ENCODE results near the gene MYO7A.

The MYO7A gene

GRCh38 chr11:77112641-77113381, 15.2 kb upstream of the MYO7A start:
- no peak for DNase-seq (ENCODE audit: low read depth)

GRCh38 chr11:77113382-77114088, 14.5 kb upstream of the MYO7A start:
- DNase-seq (ENCODE audit: low read depth): peak; percentile 20

DNA sequence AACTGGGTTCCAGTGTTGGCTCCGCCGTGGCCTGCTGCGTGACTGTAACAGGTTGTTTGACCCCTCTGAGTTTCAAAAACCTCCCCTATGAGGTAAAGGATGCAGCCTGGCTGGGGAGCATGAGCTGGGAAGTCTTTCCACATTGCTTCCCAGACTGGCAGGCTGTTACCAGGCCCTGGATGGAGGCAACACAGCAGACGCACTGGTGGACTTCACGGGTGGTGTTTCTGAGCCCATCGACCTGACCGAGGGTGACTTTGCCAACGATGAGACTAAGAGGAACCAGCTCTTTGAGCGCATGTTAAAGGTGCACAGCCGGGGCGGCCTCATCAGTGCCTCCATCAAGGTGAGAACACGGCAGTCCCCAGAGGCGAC, 14.0 kb upstream of the MYO7A start:
- DNase-seq (ENCODE audit: low read depth): no peak

DNA sequence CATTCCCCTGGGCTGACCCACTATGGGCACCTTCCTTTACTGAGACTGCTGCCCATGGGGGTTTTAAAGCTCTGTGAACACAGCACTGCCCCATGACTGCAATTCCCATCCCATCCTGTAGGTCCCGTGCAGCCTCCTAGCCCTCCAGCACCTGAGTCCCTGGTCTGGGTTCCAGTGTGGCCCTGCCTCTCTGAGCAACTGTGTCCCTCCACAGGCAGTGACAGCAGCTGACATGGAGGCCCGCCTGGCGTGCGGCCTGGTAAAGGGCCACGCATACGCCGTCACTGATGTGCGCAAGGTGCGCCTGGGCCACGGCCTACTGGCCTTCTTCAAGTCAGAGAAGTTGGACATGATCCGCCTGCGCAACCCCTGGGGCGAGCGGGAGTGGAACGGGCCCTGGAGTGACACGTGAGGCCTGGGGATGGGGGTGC, 12.8 kb upstream of the MYO7A start:
- no peak for DNase-seq (ENCODE audit: low read depth)

DNA sequence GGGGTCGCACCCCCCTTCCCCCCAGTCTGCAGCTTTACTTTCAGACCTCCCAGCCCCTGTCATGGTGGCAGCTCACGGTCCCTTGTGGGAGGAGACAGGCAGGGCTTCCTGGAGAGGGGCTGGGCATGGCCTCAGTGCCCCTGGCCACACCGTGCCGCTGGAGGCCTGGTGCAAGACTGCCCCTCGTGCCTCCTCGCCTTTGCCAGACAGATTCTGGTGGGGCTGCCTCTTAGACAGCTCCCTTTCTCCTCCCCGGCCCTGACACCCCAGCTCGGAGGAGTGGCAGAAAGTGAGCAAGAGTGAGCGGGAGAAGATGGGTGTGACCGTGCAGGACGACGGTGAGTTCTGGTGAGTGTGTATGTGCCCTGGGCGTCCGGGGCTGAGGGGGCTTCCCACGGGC, 12.1 kb upstream of the MYO7A start:
- no peak for DNase-seq (ENCODE audit: low read depth)

GRCh38 chr11:77117492-77117891, 10.6 kb upstream of the MYO7A start:
- no peak for DNase-seq (ENCODE audit: low read depth)

DNA sequence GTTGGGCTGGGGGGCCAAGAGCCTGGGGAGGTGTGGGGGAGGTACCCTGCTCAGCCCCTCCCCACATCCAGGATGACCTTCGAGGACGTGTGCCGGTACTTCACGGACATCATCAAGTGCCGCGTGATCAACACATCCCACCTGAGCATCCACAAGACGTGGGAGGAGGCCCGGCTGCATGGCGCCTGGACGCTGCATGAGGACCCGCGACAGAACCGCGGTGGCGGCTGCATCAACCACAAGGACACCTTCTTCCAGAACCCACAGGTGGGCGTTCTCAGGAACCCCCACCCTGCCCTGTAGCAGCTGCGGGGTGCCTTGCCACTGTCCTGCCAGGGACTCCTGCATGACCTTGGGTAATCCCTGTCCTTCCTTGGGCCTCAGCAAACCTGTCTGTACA, 10.0 kb upstream of the MYO7A start:
- no peak for DNase-seq (ENCODE audit: low read depth)

GRCh38 chr11:77118971-77119370, 9.1 kb upstream of the MYO7A start:
- no peak for DNase-seq (ENCODE audit: low read depth)

DNA sequence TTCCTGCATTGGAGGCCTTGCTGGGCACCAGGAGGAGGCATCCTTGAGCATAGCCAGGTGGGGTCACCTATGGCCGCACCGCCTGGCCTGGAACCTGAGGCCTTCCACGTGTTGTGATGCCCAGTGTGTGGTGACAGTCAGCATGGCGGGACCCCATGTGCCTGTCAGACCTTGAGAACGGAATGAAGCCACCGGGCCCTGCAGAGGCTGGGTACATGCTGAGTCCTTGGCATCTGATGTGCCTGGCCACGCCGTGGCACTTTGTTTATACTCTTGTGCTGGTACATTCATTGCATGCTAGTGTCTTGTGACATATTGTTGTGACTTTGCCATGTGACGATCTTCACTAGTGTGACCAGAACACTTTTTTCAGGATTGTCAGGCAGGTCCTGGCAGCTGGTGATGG, 8.5 kb upstream of the MYO7A start:
- DNase-seq (ENCODE audit: low read depth): no peak

GRCh38 chr11:77120571-77120970, 7.5 kb upstream of the MYO7A start:
- DNase-seq (ENCODE audit: low read depth): no peak

GRCh38 chr11:77121096-77121640, 6.9 kb upstream of the MYO7A start:
- DNase-seq (ENCODE audit: low read depth): no peak

DNA sequence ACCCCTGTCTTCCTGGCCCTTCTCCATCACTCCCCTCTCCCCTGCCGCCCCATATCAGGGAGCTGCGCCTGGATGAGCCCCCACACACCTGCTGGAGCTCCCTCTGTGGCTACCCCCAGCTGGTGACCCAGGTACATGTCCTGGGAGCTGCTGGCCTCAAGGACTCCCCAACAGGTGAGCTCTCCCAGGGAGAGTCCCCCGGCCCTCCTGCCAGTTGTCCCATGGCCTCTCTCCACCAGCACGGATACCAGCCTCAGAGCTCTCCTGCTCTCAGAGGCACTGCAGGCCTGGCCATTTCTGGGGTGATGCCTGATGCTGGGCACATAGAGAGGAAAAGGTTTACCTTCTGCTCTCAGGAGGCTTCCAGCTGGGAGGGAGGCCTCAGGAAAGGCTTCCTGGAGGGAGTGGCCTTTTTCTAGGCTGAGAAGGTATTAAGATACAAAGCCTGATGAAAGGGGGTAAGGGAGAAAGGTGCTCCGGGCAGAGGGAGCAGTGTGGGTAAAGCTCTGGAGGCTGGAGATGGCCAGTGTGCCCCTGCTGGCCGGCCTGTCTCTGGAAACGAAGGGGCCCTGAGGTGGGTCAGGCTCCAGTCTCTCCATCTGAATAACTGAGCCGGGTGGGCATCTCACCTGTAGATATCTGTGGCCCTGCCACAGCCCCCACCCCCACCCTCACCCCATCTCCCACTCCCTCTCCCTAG, 6.0 kb upstream of the MYO7A start:
- DNase-seq (ENCODE audit: low read depth): no peak

GRCh38 chr11:77122576-77123212, 5.4 kb upstream of the MYO7A start:
- DNase-seq (ENCODE audit: low read depth): no peak

GRCh38 chr11:77123591-77123990, 4.5 kb upstream of the MYO7A start:
- DNase-seq (ENCODE audit: low read depth): no peak

DNA sequence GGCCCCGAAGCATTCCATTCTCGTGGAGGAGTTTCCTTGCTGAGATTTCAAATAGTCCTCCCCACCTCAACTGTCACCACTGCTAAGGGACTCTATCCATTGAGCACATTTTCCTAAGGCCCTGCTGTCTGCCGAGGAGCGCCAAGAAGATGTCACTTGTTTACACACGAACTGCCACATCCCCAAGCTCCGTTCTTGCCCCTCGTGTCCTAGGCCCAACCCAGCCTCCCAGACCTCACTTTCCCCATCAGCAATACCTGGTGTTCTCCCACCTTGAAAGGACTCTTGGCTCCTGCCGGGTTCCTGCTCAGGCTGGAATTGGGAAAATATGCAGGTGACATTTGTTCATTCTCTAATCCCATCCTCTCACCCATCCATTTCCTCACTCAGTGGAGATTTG, 4.0 kb upstream of the MYO7A start:
- no peak for DNase-seq (ENCODE audit: low read depth)

- no peak for DNase-seq (ENCODE audit: low read depth)
Measured at GRCh38 chr11:77124488-77124887, 3.6 kb upstream of the MYO7A start.

GRCh38 chr11:77125191-77125590, 2.9 kb upstream of the MYO7A start:
- no peak for DNase-seq (ENCODE audit: low read depth)

GRCh38 chr11:77125695-77126094, 2.4 kb upstream of the MYO7A start:
- DNase-seq (ENCODE audit: low read depth): no peak

DNA sequence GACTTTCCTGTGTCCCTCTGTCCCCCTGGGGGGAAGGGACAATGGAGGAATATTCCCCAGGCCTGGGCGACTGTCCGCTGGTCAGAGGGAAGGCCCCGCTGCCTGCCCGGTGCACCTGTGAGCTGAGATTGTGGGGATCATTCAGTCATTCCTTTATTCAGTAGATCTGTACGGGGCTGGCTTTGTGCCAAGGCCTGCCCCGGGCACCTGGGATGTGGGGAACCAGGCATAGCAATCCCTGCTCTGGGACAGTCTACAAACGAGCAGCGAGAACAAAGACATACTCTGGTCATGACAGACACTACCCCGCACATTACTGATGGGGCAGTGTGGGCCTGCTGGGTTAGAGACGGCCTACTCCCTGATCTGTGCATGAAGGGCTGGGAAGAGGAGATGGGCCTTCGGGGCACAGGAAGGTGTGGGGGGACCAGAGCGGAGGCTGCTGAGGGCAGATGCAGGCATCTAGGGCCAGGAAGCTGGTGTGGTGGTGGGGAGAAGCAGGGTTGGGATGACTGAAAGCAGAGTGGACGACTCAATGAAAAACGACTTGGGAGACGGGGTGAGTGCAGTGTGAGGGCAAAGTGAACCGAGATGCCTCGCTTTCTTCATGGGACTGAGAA, 1.8 kb upstream of the MYO7A start:
- no peak for DNase-seq (ENCODE audit: low read depth)

DNA sequence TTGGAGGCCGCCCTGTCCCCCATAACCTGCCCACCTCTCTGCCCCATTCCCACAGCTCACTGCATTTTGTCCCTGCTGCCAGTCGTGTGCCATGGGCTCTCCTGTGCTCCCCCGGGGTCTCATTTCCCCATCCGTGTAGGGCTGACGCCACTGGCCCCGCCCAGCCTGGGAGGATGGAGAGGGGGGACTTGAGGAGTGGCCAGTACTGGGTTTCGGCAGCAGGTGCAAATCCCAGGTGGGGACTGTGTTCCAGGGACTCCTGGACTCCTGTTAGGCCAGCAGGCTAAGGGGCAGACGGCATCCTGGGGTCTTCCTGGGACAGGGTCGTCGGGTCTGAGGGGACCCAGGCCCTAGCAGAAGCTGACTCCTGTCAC, 1.2 kb upstream of the MYO7A start:
- DNase-seq (ENCODE audit: low read depth): no peak

DNA sequence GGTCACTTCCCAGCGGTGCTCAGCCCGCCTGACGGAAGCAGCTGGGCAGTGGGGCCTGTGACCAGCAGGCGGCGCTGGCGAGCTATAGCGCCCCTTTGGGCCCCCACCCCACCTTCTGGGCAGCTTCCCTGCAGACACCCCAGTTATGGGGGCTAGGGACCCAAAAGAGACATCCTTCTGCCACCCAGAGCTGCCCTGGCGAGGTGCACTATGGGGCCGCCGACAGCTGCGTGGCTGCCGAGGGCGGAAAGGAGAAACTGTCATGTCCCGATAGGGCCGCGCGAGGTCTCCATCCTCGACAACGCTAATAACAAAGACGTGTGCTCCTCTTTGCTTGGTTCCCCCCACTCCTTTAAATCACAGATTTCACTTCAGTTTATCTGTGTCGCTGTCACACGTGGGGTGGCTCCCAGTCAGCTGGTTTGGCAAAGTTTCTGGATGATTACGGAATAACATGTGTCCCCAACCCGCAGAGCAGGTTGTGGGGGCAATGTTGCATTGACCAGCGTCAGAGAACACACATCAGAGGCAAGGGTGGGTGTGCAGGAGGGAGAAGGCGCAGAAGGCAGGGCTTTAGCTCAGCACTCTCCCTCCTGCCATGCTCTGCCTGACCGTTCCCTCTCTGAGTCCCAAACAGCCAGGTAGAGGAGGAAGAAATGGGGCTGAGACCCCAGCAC, 673 bp upstream of the MYO7A start:
- DNase-seq (ENCODE audit: low read depth): peak; percentile 10
